Measurements from ENCODE around the gene IRF8. TPM values are rescaled to one million over a fixed set of nuclear protein-coding genes. Genes with fewer than 3 reads are reported as not detected.
"Not testable (repeated sequence)": the region's sequence is repeated elsewhere in the genome, so short reads cannot be mapped to it uniquely, and the experiment has no call there.

Gene IRF8
- total and polyA plus RNA-seq, 2 donors from 2014 or later: 2.9 to 33.3 TPM

DNA sequence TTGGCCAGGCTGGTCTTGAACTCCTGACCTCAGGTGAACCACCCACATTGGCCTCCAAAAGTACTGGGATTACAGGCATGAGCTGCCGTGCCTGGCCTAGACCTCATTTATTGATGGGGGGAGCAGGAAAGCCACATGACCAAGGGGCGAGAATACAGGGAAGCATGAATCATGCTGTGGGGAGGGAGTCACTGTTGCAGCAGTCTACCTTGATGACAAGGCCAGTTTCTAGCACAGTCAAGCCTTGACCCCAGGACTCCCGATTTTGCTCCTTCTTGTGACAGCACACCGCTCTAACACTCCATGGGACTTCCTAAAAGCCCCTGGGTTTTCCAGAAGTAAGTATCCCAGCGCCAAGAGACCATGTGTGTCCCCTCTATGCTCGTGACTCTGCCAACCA lies 42.9 kb upstream of the IRF8 start:
- FAIRE-seq (no peak), DNase-seq (peak in 1 of 5 donors; percentile 17)
- intact Hi-C loops (cut with DNase I): no loop called here
- no peak overlapping the region for H3K27ac ChIP-seq (ENCODE audit: low read depth in 2 of 2, low read length in 2 of 2)
- no peaks in the 10 kb centered on the region for H3K9me3 ChIP-seq (ENCODE audit: control insufficient read depth in 2 of 3, insufficient read depth in 1 of 3, low read length in 3 of 3)
- H3K36me3 ChIP-seq (ENCODE audit: control insufficient read depth in 2 of 3, insufficient read depth in 3 of 3, low read length in 3 of 3): no peaks in the 10 kb centered on the region
- no peak overlapping the region for H3K4me3 ChIP-seq (ENCODE audit: low read length in 3 of 3)
- H3K4me1 ChIP-seq (ENCODE audit: control insufficient read depth in 2 of 3, insufficient read depth in 2 of 3, low read depth in 1 of 3, low read length in 3 of 3): no peaks in the 10 kb centered on the region
- no peaks in the 10 kb centered on the region for H3K27me3 ChIP-seq (ENCODE audit: control insufficient read depth, insufficient read depth, low read length)
- TF ChIP-seq, protein P1, sequence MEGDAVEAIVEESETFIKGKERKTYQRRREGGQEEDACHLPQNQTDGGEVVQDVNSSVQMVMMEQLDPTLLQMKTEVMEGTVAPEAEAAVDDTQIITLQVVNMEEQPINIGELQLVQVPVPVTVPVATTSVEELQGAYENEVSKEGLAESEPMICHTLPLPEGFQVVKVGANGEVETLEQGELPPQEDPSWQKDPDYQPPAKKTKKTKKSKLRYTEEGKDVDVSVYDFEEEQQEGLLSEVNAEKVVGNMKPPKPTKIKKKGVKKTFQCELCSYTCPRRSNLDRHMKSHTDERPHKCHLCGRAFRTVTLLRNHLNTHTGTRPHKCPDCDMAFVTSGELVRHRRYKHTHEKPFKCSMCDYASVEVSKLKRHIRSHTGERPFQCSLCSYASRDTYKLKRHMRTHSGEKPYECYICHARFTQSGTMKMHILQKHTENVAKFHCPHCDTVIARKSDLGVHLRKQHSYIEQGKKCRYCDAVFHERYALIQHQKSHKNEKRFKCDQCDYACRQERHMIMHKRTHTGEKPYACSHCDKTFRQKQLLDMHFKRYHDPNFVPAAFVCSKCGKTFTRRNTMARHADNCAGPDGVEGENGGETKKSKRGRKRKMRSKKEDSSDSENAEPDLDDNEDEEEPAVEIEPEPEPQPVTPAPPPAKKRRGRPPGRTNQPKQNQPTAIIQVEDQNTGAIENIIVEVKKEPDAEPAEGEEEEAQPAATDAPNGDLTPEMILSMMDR (IDR thresholded peaks at IDR 0.05; ENCODE audit: borderline replicate concordance, extremely low read depth, insufficient read depth): no peak
- no peak overlapping the region for H3K9ac ChIP-seq (ENCODE audit: low read length in 3 of 3)

DNA sequence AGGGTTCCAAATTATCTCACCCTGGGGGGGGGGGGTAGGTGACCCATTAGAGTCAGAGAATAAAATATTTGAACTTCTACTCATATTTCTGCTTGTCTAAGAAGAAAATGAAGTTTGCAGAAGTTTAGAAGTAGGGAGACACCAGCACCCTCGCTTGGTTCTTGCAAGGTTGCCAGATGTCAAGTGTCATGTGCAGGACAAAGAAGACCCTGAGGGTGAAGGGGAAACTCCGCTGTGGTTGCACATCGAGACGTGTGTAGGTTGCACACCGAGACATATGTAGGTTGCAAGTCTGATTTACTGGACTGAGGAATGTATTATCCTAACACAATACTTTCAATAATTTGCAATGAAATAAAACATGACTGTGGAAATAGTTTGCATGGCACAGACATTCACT lies 42.4 kb upstream of the IRF8 start:
- Histone ChIP-seq H3K9ac (ENCODE audit: low read length in 3 of 3) (no peak overlapping the region), H3K4me1 (ENCODE audit: control insufficient read depth in 2 of 3, insufficient read depth in 2 of 3, low read depth in 1 of 3, low read length in 3 of 3) (no peaks in the 10 kb centered on the region), H3K27me3 (ENCODE audit: control insufficient read depth, insufficient read depth, low read length) (no peaks in the 10 kb centered on the region), H3K36me3 (ENCODE audit: control insufficient read depth in 2 of 3, insufficient read depth in 3 of 3, low read length in 3 of 3) (no peaks in the 10 kb centered on the region), H3K27ac (ENCODE audit: low read depth in 2 of 2, low read length in 2 of 2) (no peak overlapping the region), H3K9me3 (ENCODE audit: control insufficient read depth in 2 of 3, insufficient read depth in 1 of 3, low read length in 3 of 3) (no peaks in the 10 kb centered on the region), H3K4me3 (ENCODE audit: low read length in 3 of 3) (no peak overlapping the region)
- FAIRE-seq: no peak
- intact Hi-C loops (cut with DNase I): no loop called here
- TF ChIP-seq, protein P1 (IDR thresholded peaks at IDR 0.05; ENCODE audit: borderline replicate concordance, extremely low read depth, insufficient read depth): no peak
- DNase-seq: peak in 1 of 5 donors; percentile 39

GRCh38 chr16:85857406-85857805 lies 41.6 kb upstream of the IRF8 start:
- FAIRE-seq (no peak), DNase-seq (peak in 1 of 5 donors; percentile 46)
- TF ChIP-seq, protein P1 (IDR thresholded peaks at IDR 0.05; ENCODE audit: borderline replicate concordance, extremely low read depth, insufficient read depth): no peak
- Histone ChIP-seq H3K9ac (ENCODE audit: low read length in 3 of 3) (no peak overlapping the region), H3K27me3 (ENCODE audit: control insufficient read depth, insufficient read depth, low read length) (no peaks in the 10 kb centered on the region), H3K9me3 (ENCODE audit: control insufficient read depth in 2 of 3, insufficient read depth in 1 of 3, low read length in 3 of 3) (no peaks in the 10 kb centered on the region), H3K36me3 (ENCODE audit: control insufficient read depth in 2 of 3, insufficient read depth in 3 of 3, low read length in 3 of 3) (no peaks in the 10 kb centered on the region), H3K27ac (ENCODE audit: low read depth in 2 of 2, low read length in 2 of 2) (no peak overlapping the region), H3K4me1 (ENCODE audit: control insufficient read depth in 2 of 3, insufficient read depth in 2 of 3, low read depth in 1 of 3, low read length in 3 of 3) (no peaks in the 10 kb centered on the region), H3K4me3 (ENCODE audit: low read length in 3 of 3) (no peak overlapping the region)
- intact Hi-C loops (cut with DNase I): no loop called here

GRCh38 chr16:85858571-85858970 lies 40.4 kb upstream of the IRF8 start:
- H3K27me3 ChIP-seq (ENCODE audit: control insufficient read depth, insufficient read depth, low read length); FAIRE-seq; H3K27ac ChIP-seq (ENCODE audit: low read depth in 2 of 2, low read length in 2 of 2); H3K36me3 ChIP-seq (ENCODE audit: control insufficient read depth in 2 of 3, insufficient read depth in 3 of 3, low read length in 3 of 3); DNase-seq; H3K4me1 ChIP-seq (ENCODE audit: control insufficient read depth in 2 of 3, insufficient read depth in 2 of 3, low read depth in 1 of 3, low read length in 3 of 3); intact Hi-C loops (cut with DNase I); H3K9ac ChIP-seq (ENCODE audit: low read length in 3 of 3); H3K9me3 ChIP-seq (ENCODE audit: control insufficient read depth in 2 of 3, insufficient read depth in 1 of 3, low read length in 3 of 3); H3K4me3 ChIP-seq (ENCODE audit: low read length in 3 of 3): not testable (repeated sequence)

All from kidney (tissue), 14 donors.